ENCODE results near the gene SLC39A1. TPM values are rescaled to one million over a fixed set of nuclear protein-coding genes. Genes with fewer than 3 reads are reported as not detected.

Gene SLC39A1
- total RNA-seq, 2 experiments from 2014 or later, result 64.4 to 65.5 TPM

DNA sequence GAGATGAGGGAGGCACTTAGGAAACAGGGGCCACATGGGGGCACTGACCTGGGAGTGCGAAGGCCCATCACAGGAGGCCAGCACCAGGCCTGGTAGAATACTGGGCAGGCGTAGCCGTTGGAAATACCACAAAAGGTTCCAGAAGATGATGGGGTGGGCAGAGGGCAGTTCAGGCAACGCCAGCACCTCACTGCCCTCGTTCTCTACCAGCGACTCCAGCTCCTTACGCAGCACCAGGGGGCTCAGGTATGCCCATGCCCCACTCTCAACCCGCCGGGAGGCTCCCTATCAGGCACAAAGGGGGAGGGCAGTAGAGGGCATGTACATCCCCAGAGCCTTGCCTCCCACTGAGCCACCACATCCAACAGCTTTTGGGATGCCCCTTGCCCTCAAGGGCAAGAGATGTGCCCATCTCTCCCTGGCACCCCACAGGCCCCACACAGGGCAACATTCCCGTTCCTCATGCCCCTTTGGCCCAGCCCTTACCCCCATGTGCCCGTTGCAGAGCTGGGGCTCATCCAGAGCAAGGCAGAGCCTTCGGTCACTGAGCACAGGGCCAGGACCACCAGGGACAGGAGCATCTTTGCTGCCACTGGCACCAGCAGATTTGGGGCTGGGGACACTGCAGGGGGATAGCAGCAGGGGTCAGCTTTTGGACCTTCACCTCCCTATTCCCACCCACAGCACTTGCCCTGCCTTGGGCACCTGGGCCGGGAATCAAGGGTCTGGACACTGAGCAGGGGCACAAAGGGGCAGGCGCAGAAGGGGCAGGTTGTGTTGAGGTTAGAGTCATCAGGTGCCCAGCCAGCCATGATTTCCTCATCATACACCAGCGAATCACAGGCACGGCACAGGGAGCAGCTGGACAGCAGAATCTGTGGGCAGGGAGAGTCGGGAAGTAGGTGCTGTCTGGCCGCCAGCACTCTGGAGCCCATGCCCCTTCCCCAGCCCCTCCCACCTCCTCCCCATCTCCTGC, 30.9 kb downstream of the SLC39A1 start:
- Mint-ChIP-seq H3K4me3 (no peak overlapping the region), H3K27me3 (no peaks in the 10 kb centered on the region), H3K36me3 (ENCODE audit: low read depth) (peaks cover 41% of the 10 kb centered on the region), H3K9me3 (ENCODE audit: low read depth) (no peaks in the 10 kb centered on the region), H3K27ac (no peak overlapping the region), H3K4me1 (peaks cover 7% of the 10 kb centered on the region)
- ChIA-PET POLR2A (no interaction called here), CTCF (no interaction called here)
- intact Hi-C loops (cut with DNase I, micrococcal nuclease), result no loop called here
- DNase-seq, result no peak
- no peak for ATAC-seq

GRCh38 chr1:153929981-153930948, 33.1 kb downstream of the SLC39A1 start:
- ChIA-PET CTCF (interaction anchor here (0.8 to 1.3 kb wide), 4 partner anchors 14 to 109 kb away, joined by 3 to 5 read pairs (median 3); partner anchors contain the start of gene DENND4B), POLR2A (no interaction called here)
- ATAC-seq (no peak), DNase-seq (no peak)
- Mint-ChIP-seq H3K27ac (no peak overlapping the region), H3K4me1 (peaks cover 7% of the 10 kb centered on the region), H3K27me3 (no peaks in the 10 kb centered on the region), H3K36me3 (ENCODE audit: low read depth) (peaks cover 25% of the 10 kb centered on the region), H3K4me3 (no peak overlapping the region), H3K9me3 (ENCODE audit: low read depth) (no peaks in the 10 kb centered on the region)
- intact Hi-C loops (cut with DNase I, micrococcal nuclease), result no loop called here

- peaks cover 7% of the 10 kb centered on the region for H3K4me1 Mint-ChIP-seq
- H3K27me3 Mint-ChIP-seq, result no peaks in the 10 kb centered on the region
- no peak overlapping the region for H3K4me3 Mint-ChIP-seq
- CTCF ChIA-PET, result interaction anchor here (1.0 to 1.3 kb wide), 3 partner anchors 17 to 108 kb away, joined by 3 to 5 read pairs (median 3); partner anchors contain the start of gene DENND4B
- peak overlapping the region; percentile 48 for H3K27ac Mint-ChIP-seq
- H3K36me3 Mint-ChIP-seq (ENCODE audit: low read depth), result peaks cover 17% of the 10 kb centered on the region
- intact Hi-C loops (cut with DNase I, micrococcal nuclease), result no loop called here
- POLR2A ChIA-PET, result interaction anchor here (0.6 kb wide), 1 partner anchor 70 kb away, joined by 4 read pairs; no protein-coding TSS in a partner anchor
- no peaks in the 10 kb centered on the region for H3K9me3 Mint-ChIP-seq (ENCODE audit: low read depth)
- DNase-seq (no peak), ATAC-seq (no peak)
Measured at GRCh38 chr1:153929426-153929825, 33.9 kb downstream of the SLC39A1 start.

- Mint-ChIP-seq H3K4me3 (no peak overlapping the region), H3K4me1 (peaks cover 9% of the 10 kb centered on the region), H3K27ac (peak overlapping the region; percentile 44), H3K27me3 (no peaks in the 10 kb centered on the region), H3K9me3 (ENCODE audit: low read depth) (no peaks in the 10 kb centered on the region), H3K36me3 (ENCODE audit: low read depth) (peaks cover 13% of the 10 kb centered on the region)
- no peak for DNase-seq
- CTCF ChIA-PET, result interaction anchor here (1.3 kb wide), 1 partner anchor 108 kb away, joined by 3 read pairs; no protein-coding TSS in a partner anchor
- no peak for ATAC-seq
- POLR2A ChIA-PET, result interaction anchor here (0.6 to 0.7 kb wide), 3 partner anchors 16 to 123 kb away, joined by 3 to 4 read pairs (median 4); no protein-coding TSS in a partner anchor
- intact Hi-C loops (cut with DNase I, micrococcal nuclease), result no loop called here
Measured at GRCh38 chr1:153928791-153929341, 34.5 kb downstream of the SLC39A1 start.

GRCh38 chr1:153928245-153928644, 35.1 kb downstream of the SLC39A1 start:
- POLR2A ChIA-PET, result interaction anchor here (0.7 kb wide), 1 partner anchor 16 kb away, joined by 3 read pairs; no protein-coding TSS in a partner anchor
- H3K9me3 Mint-ChIP-seq (ENCODE audit: low read depth), result no peaks in the 10 kb centered on the region
- ATAC-seq (no peak), DNase-seq (no peak)
- no peaks in the 10 kb centered on the region for H3K27me3 Mint-ChIP-seq
- H3K27ac Mint-ChIP-seq, result peak overlapping the region; percentile 44
- intact Hi-C loops (cut with DNase I, micrococcal nuclease), result no loop called here
- no peak overlapping the region for H3K4me3 Mint-ChIP-seq
- H3K4me1 Mint-ChIP-seq, result peaks cover 9% of the 10 kb centered on the region
- H3K36me3 Mint-ChIP-seq (ENCODE audit: low read depth), result peaks cover 11% of the 10 kb centered on the region
- CTCF ChIA-PET, result no interaction called here

DNA sequence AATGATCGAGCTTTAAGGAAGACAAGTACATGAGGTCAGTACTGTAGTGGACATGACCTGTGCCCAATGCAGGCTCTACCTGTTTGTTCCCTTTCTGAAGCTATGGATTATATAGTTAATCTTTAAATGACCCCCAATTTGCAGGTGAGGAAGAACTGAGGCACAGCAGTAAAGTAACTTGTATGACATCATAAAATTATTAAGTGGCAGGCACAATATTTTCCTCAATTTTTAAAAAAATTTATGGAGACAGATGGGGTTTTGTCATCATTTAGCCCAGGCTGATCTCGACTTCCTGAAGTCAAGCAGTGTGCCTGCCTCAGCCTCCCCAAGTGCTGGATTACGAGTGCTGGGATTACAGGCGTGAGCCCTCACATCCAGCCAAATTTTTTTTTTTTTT, 36.9 kb downstream of the SLC39A1 start:
- H3K4me3 Mint-ChIP-seq, result no peak overlapping the region
- no peaks in the 10 kb centered on the region for H3K9me3 Mint-ChIP-seq (ENCODE audit: low read depth)
- ChIA-PET CTCF (interaction anchor here (0.7 to 1.1 kb wide), 3 partner anchors 14 to 61 kb away, joined by 3 to 4 read pairs (median 4); no protein-coding TSS in a partner anchor), POLR2A (no interaction called here)
- no peak overlapping the region for H3K27ac Mint-ChIP-seq
- intact Hi-C loops (cut with DNase I, micrococcal nuclease), result no loop called here
- peaks cover 11% of the 10 kb centered on the region for H3K4me1 Mint-ChIP-seq
- no peak for DNase-seq
- H3K27me3 Mint-ChIP-seq, result no peaks in the 10 kb centered on the region
- peaks cover 10% of the 10 kb centered on the region for H3K36me3 Mint-ChIP-seq (ENCODE audit: low read depth)
- ATAC-seq, result no peak

DNA sequence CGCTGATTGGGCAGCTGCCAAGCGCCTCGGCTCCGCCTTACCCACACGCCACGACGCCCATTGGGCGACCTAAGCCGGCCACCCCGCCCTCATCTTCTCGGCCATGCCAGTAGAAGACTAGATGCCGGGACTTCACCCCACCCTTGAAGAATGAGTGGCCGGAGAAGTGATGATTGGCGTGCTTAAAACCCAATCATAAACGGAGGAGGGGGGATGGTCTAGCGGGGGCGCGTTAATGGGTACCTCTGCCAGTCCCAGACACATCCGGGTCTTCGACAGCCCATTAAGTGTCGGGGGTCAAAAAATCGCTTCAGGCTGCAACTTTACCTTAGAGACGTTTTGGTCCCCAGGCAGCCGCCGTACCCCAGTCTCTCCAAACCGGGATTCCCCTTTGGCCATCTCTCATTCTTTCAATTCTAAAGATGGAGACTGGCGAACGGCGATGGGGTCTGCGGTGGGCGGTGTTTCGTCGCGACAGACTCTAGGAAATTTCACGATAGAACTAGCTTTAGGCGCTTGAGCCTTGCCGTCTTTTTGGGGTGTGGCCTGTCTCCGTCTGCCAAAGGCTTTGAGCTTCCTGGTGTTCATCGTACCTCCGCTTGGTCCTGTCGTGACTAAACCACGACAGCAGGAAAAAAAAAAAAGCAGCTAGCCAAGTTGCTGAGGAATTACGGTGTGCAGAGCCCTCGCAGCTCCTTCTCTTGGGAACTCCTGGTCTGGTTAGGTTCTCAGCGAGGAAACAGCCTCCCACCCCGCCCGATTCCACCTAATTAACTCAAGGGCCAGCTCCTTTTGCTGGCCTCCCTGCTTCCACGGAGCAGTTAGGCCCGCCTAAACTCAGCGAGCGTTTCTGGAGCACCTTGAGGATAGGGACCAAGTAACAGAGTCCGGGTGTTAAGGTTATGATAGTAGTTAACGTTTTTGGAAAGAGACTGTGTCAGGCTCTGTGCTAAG, 40.1 kb downstream of the SLC39A1 start, which contains the start of gene GATAD2B:
TSS of gene GATAD2B (minus strand) at position 1 of the 954 bp plus-strand sequence. CDS start 94,625 bp downstream, outside the sequence.
- peaks cover 12% of the 10 kb centered on the region for H3K36me3 Mint-ChIP-seq (ENCODE audit: low read depth)
- peak within 1 kb of the TSS; percentile 89 for H3K4me3 Mint-ChIP-seq
- intact Hi-C loops (cut with DNase I, micrococcal nuclease), result loop anchor here (1.0 to 5.0 kb wide), 21 partner anchors 21 to 684 kb away; partner anchors contain the start of genes CRTC2 (in 2 of the 2), RPS27 (in 2 of the 2), UBAP2L (in 2 of the 2) and CREB3L4 (in 1 of the 2)
- ATAC-seq, result peak; percentile 94
- no peaks in the 10 kb centered on the region for H3K9me3 Mint-ChIP-seq (ENCODE audit: low read depth)
- H3K27ac Mint-ChIP-seq, result peak within 1 kb of the TSS; percentile 97
- no peaks in the 10 kb centered on the region for H3K27me3 Mint-ChIP-seq
- ChIA-PET CTCF (interaction anchor here (0.5 to 4.1 kb wide), 13 partner anchors 12 to 1047 kb away, joined by 3 to 12 read pairs (median 3); partner anchors contain the start of genes RAB13, RPS27 and SHC1), POLR2A (interaction anchor here (0.9 to 3.6 kb wide), 6 partner anchors 17 to 69 kb away, joined by 3 to 24 read pairs (median 6); partner anchors contain the start of genes DENND4B, RPS27 and SLC39A1)
- H3K4me1 Mint-ChIP-seq, result peaks cover 36% of the 10 kb centered on the region
- DNase-seq, result peak; percentile 99

DNA sequence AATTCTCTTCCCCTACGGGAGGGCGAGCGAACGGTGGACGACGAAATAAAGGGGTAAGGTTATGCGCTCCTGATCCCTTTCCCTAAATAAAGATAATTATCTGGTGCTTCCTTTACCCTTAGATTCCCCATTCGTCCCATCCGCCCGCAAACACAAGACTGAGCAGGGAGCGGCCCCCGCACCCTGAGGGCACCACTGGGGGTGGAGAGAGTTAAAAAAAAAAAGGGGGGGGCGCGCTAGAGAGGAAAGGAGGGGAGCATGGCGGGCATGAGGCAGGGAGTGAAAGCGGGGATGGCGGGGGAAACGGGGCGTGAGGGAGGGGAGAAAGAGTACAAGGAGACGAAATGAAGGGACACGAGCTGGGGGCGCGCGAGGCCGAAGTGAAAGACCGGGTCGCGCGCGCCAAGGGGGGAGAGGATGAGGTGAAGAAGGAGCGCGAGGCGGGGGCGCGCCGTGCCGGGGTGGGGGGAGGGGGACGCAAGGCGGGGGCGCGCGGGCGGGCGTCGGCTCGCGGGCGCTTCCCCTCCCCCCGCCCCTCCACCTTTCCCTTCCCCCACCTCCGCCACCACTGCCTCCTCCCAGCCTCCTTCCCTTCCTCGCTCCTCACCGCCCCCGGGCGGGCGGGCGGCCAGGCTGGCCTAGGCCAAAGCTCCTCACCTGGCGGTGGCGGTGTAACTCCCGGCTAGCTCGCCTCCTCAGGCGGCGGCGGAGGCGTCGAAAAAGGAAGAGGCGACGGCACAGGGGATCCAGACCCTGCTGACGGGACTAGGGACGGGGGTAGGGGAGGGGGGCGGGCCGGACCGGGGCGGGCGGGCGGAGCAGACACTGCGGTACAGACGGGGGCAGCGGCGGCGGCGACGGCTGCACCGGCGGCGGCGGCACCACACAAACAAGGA, 41.0 kb downstream of the SLC39A1 start:
- POLR2A ChIA-PET, result interaction anchor here (0.6 to 3.6 kb wide), 5 partner anchors 23 to 351 kb away, joined by 3 to 24 read pairs (median 6); partner anchors contain the start of genes DENND4B, RPS27 and SLC39A1
- DNase-seq (peak; percentile 87), ATAC-seq (peak; percentile 18)
- Mint-ChIP-seq H3K9me3 (ENCODE audit: low read depth) (no peaks in the 10 kb centered on the region), H3K27ac (peak overlapping the region; percentile 89), H3K27me3 (no peaks in the 10 kb centered on the region), H3K36me3 (ENCODE audit: low read depth) (peaks cover 16% of the 10 kb centered on the region), H3K4me3 (peak overlapping the region; percentile 89), H3K4me1 (peaks cover 42% of the 10 kb centered on the region)
- CTCF ChIA-PET, result interaction anchor here (0.5 to 4.1 kb wide), 14 partner anchors 9 to 350 kb away, joined by 3 to 12 read pairs (median 4); partner anchors contain the start of genes DENND4B and RPS27
- intact Hi-C loops (cut with DNase I, micrococcal nuclease), result loop anchor here (2.0 to 5.0 kb wide), 8 partner anchors 35 to 684 kb away; partner anchors contain the start of gene RPS27 (in 1 of the 2)

DNA sequence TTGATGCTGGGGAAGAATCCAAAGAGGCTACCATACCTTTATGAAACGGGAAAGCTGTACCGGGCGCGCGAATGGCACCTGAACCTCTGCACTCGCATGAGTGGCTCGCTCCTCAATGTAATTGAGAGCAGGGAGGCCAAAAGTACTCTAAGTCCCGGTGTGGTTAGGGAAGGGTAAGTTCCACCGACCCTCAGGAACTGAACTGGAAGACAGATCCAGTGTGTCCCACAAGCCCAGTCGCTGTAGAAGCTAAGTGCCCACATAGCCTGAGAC, 41.6 kb downstream of the SLC39A1 start:
- no peak for ATAC-seq
- intact Hi-C loops (cut with DNase I, micrococcal nuclease), result loop anchor here (2.0 to 5.0 kb wide), 8 partner anchors 34 to 685 kb away; partner anchors contain the start of gene RPS27 (in 1 of the 2)

More for the DNA sequence above, 41.6 kb downstream of the SLC39A1 start:
- no peaks in the 10 kb centered on the region for H3K27me3 Mint-ChIP-seq
- CTCF ChIA-PET, result interaction anchor here (0.7 to 4.1 kb wide), 10 partner anchors 8 to 146 kb away, joined by 3 to 12 read pairs (median 4); partner anchors contain the start of gene DENND4B
- peak overlapping the region; percentile 89 for H3K27ac Mint-ChIP-seq
- POLR2A ChIA-PET, result interaction anchor here (0.6 to 3.6 kb wide), 7 partner anchors 17 to 352 kb away, joined by 3 to 24 read pairs (median 4); partner anchors contain the start of genes DENND4B, RPS27 and SLC39A1
- H3K9me3 Mint-ChIP-seq (ENCODE audit: low read depth), result no peaks in the 10 kb centered on the region
- DNase-seq, result no peak
- peak overlapping the region; percentile 89 for H3K4me3 Mint-ChIP-seq
- peaks cover 48% of the 10 kb centered on the region for H3K4me1 Mint-ChIP-seq
- peaks cover 16% of the 10 kb centered on the region for H3K36me3 Mint-ChIP-seq (ENCODE audit: low read depth)
